ENCODE data around the gene DCAF5.
A peak's percentile ranks its signal among the peaks of the same experiment; 100 is the strongest.
"Not testable (repeated sequence)": the region's sequence is repeated elsewhere in the genome, so short reads cannot be mapped to it uniquely, and the experiment has no call there.

DCAF5 gene

GRCh38 chr14:69072584-69072983, 80.3 kb downstream of the DCAF5 start:
- no peak for DNase-seq (ENCODE audit: low read depth)

- DNase-seq (ENCODE audit: low read depth): peak; percentile 63
Observed at GRCh38 chr14:69068744-69069421, 84.0 kb downstream of the DCAF5 start.

- no peak for DNase-seq (ENCODE audit: low read depth)
Observed at GRCh38 chr14:69066396-69067171, 86.3 kb downstream of the DCAF5 start.

GRCh38 chr14:69065934-69066333, 87.0 kb downstream of the DCAF5 start:
- not testable (repeated sequence) for DNase-seq (ENCODE audit: low read depth)

GRCh38 chr14:69064596-69064995, 88.3 kb downstream of the DCAF5 start:
- no peak for DNase-seq (ENCODE audit: low read depth)

- peak; percentile 99 for DNase-seq (ENCODE audit: low read depth)
Observed at GRCh38 chr14:69059658-69060623, 93.0 kb downstream of the DCAF5 start.

- no peak for DNase-seq (ENCODE audit: low read depth)
Observed at GRCh38 chr14:69055999-69056788, 96.7 kb downstream of the DCAF5 start.

GRCh38 chr14:69055125-69055524, 97.8 kb downstream of the DCAF5 start:
- DNase-seq (ENCODE audit: low read depth): peak; percentile 98

- no peak for DNase-seq (ENCODE audit: low read depth)
Observed at GRCh38 chr14:69054030-69054429, 98.9 kb downstream of the DCAF5 start.

- DNase-seq (ENCODE audit: low read depth): no peak
Observed at GRCh38 chr14:69052181-69052601, 100.7 kb downstream of the DCAF5 start.

GRCh38 chr14:69050240-69051184, 102.4 kb downstream of the DCAF5 start:
- DNase-seq (ENCODE audit: low read depth): no peak

GRCh38 chr14:69049675-69050074, 103.2 kb downstream of the DCAF5 start:
- DNase-seq (ENCODE audit: low read depth): no peak

- no peak for DNase-seq (ENCODE audit: low read depth)
Observed at GRCh38 chr14:69048456-69048855, 104.5 kb downstream of the DCAF5 start.

GRCh38 chr14:69047255-69047654, 105.7 kb downstream of the DCAF5 start:
- DNase-seq (ENCODE audit: low read depth): no peak

- DNase-seq (ENCODE audit: low read depth): no peak
Observed at GRCh38 chr14:69046476-69046860, 106.5 kb downstream of the DCAF5 start.

GRCh38 chr14:69045857-69046475, 107.0 kb downstream of the DCAF5 start:
- no peak for DNase-seq (ENCODE audit: low read depth)

- no peak for DNase-seq (ENCODE audit: low read depth)
Observed at GRCh38 chr14:69044965-69045555, 107.9 kb downstream of the DCAF5 start.

GRCh38 chr14:69044296-69044695, 108.6 kb downstream of the DCAF5 start:
- DNase-seq (ENCODE audit: low read depth): no peak

- no peak for DNase-seq (ENCODE audit: low read depth)
Observed at GRCh38 chr14:69043596-69044260, 109.2 kb downstream of the DCAF5 start.
